Esophagus muscularis mucosa (tissue), 3 donors: ENCODE results near the gene FAM193B.

Experiments
- CTCF ChIP-seq, 3 experiments: fragments of 200-600 bp in 2 of 3; fragments of 450-650 bp in 1 of 3; sonication (generic) in 2 of 3; IDR thresholded peaks; one replicate each; pipeline ENCODE4 v1.5.1; 2017 to 2019; ENCODE audit warnings: antibody characterized with exemption in 3 of 3, mild to moderate bottlenecking in 2 of 3, moderate library complexity in 1 of 3
- POLR2A ChIP-seq: fragments of 450-650 bp; IDR thresholded peaks from one replicate; pipeline ENCODE4 v1.6.1; 2017; ENCODE audit warnings: antibody characterized with exemption, moderate library complexity, mild to moderate bottlenecking, low read depth

GRCh38 chr5:177557796-177558195, 3.4 kb upstream of the FAM193B start:
- TF ChIP-seq POLR2A (no peak), CTCF (IDR thresholded peaks at IDR 0.05) (no peak)
